Glutamatergic neuron (in vitro differentiated cells): ENCODE data around the gene IL17RC. TPM values are rescaled to one million over a fixed set of nuclear protein-coding genes. Genes with fewer than 3 reads are reported as not detected.

ENCODE experiments used
- DNase-seq: peaks from one replicate; pipeline ENCODE4 v3.0.0; 2022
- H3K27ac Mint-ChIP-seq: one replicate; pipeline ENCODE4 v1.8.0; 2020; ENCODE audit warnings: mild to moderate bottlenecking, mixed read lengths, inconsistent platforms; ENCODE audit not compliant: unreplicated experiment
- H3K27me3 Mint-ChIP-seq: one replicate; pipeline ENCODE4 v1.8.0; 2020; ENCODE audit warnings: mild to moderate bottlenecking, moderate library complexity, mixed read lengths, inconsistent platforms; ENCODE audit not compliant: unreplicated experiment
- H3K36me3 Mint-ChIP-seq: one replicate; pipeline ENCODE4 v1.8.0; 2020; ENCODE audit warnings: mild to moderate bottlenecking, mixed read lengths, inconsistent platforms; ENCODE audit not compliant: unreplicated experiment
- H3K4me1 Mint-ChIP-seq: one replicate; pipeline ENCODE4 v1.8.0; 2020; ENCODE audit warnings: mild to moderate bottlenecking, low read depth, mixed read lengths, inconsistent platforms; ENCODE audit not compliant: unreplicated experiment
- H3K4me3 Mint-ChIP-seq: one replicate; pipeline ENCODE4 v1.8.0; 2020; ENCODE audit warnings: mild to moderate bottlenecking, mixed read lengths, inconsistent platforms; ENCODE audit not compliant: unreplicated experiment
- H3K9me3 Mint-ChIP-seq: one replicate; pipeline ENCODE4 v1.8.0; 2020; ENCODE audit warnings: mild to moderate bottlenecking, moderate library complexity, mixed read lengths, inconsistent platforms; ENCODE audit not compliant: unreplicated experiment
- total RNA-seq: library from RNA; stranded (reverse); fragmentation: NEBNext Ultra II Directional; extraction: Animal tissue kit (Norgen Biotek cat#: 25700); gene quantifications from one replicate; pipeline ENCODE4 v1.2.1, GENCODE V29; 2021; ENCODE audit not compliant: unreplicated experiment
- TF ChIP-seq, protein P1 (sequence below): fragments of 200-600 bp; sonication (generic); IDR thresholded peaks from one replicate; pipeline ENCODE4 v1.5.0; 2021; ENCODE audit not compliant: partially characterized antibody, unreplicated experiment

The IL17RC gene
- total RNA-seq, 1 donor from 2014 or later: 41.9 TPM

DNA sequence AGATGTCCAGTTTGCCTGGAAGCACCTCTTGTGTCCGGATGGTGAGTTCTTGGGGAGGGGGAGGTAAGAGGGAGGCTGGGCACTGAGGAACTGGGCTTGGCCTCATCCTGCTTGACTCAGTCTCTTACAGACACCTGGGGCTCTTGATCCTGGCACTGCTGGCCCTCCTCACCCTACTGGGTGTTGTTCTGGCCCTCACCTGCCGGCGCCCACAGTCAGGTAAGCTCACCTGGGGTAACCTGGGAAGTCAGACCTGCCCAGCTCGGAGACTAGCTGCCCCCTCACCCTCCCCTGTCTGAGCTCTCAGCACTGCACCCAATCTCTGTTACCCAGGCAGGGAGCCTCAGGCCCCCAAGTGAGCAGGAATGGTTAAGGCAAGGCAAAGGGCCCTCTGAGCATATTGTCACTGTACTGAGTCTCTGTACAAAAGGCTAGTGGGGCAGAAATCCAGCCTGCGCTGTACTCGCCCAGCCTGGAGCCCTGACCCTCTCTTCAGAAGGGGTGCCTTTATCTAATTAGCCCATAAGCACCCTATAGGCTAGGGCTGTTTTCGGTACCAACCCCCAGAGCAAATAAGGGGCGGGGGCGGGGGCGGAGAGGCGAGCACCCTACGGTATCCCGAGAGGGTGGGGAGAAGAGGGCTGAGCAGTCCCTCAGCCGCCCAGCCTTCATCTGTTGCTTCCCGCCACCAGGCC, 2.2 kb upstream of the IL17RC start:
- Mint-ChIP-seq H3K4me3 (peak overlapping the region; percentile 42), H3K36me3 (peaks cover 6% of the 10 kb centered on the region), H3K4me1 (peaks cover 20% of the 10 kb centered on the region), H3K27ac (peak overlapping the region; percentile 76), H3K9me3 (peaks cover 15% of the 10 kb centered on the region), H3K27me3 (peaks cover 11% of the 10 kb centered on the region)
- no peak for DNase-seq
- TF ChIP-seq, protein P1, sequence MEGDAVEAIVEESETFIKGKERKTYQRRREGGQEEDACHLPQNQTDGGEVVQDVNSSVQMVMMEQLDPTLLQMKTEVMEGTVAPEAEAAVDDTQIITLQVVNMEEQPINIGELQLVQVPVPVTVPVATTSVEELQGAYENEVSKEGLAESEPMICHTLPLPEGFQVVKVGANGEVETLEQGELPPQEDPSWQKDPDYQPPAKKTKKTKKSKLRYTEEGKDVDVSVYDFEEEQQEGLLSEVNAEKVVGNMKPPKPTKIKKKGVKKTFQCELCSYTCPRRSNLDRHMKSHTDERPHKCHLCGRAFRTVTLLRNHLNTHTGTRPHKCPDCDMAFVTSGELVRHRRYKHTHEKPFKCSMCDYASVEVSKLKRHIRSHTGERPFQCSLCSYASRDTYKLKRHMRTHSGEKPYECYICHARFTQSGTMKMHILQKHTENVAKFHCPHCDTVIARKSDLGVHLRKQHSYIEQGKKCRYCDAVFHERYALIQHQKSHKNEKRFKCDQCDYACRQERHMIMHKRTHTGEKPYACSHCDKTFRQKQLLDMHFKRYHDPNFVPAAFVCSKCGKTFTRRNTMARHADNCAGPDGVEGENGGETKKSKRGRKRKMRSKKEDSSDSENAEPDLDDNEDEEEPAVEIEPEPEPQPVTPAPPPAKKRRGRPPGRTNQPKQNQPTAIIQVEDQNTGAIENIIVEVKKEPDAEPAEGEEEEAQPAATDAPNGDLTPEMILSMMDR: no peak

DNA sequence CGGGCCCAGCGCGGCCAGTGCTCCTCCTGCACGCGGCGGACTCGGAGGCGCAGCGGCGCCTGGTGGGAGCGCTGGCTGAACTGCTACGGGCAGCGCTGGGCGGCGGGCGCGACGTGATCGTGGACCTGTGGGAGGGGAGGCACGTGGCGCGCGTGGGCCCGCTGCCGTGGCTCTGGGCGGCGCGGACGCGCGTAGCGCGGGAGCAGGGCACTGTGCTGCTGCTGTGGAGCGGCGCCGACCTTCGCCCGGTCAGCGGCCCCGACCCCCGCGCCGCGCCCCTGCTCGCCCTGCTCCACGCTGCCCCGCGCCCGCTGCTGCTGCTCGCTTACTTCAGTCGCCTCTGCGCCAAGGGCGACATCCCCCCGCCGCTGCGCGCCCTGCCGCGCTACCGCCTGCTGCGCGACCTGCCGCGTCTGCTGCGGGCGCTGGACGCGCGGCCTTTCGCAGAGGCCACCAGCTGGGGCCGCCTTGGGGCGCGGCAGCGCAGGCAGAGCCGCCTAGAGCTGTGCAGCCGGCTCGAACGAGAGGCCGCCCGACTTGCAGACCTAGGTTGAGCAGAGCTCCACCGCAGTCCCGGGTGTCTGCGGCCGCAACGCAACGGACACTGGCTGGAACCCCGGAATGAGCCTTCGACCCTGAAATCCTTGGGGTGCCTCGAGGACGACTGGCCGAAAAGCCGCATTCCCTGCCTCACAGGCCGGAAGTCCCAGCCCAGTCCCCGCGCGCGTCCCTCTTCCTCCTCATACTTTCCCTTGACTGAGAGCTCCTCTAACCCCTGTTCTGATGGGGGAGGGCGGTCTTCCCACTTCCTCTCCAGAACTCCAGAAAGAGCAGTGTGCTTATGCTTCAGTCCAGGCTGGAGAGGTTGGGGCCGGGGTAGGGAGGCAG, 1.4 kb upstream of the IL17RC start:
- DNase-seq: peak; percentile 82
- Mint-ChIP-seq H3K4me1 (peaks cover 20% of the 10 kb centered on the region), H3K9me3 (peaks cover 15% of the 10 kb centered on the region), H3K27ac (peak overlapping the region; percentile 95), H3K36me3 (peaks cover 6% of the 10 kb centered on the region), H3K4me3 (peak overlapping the region; percentile 85), H3K27me3 (peaks cover 14% of the 10 kb centered on the region)
- TF ChIP-seq, protein P1: no peak

DNA sequence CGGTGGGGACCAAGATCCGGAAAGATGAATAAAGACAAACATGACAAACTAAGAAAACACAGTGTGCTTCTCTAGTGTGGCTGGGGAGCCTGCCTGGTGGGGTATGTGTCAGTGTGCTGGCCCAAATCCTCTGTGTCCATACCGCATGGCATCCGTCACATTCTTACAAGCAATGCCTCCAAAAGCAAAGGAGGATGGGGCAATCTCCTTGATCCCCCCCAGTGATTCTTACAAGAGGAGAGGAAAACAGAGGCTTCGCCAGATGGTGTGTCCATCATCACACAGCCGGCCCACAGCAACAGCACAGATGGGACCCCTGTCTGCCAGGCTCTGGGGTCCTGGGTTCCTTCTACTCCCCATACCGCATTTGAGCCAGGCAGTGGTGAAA, 558 bp upstream of the IL17RC start:
- peaks cover 6% of the 10 kb centered on the region for H3K36me3 Mint-ChIP-seq
- peak; percentile 36 for DNase-seq
- peak overlapping the region; percentile 95 for H3K27ac Mint-ChIP-seq

DNA sequence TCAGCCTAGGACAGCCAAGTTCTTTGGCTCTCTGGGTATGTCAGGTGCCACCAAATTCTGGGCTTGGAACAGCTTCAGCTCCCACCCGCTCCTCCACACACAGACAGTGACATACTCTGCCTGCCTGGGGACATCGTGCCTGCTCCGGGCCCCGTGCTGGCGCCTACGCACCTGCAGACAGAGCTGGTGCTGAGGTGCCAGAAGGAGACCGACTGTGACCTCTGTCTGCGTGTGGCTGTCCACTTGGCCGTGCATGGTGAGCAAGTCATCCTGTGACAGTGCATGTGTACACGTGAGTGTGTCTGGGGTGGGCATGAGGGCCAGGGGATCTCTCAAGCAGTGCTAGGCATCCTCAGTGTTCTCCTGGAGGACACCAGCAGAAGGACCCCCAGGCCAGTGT, 922 bp downstream of the IL17RC start:
- Mint-ChIP-seq H3K36me3 (no peaks in the 10 kb centered on the region), H3K4me3 (peak overlapping the region; percentile 63), H3K9me3 (peaks cover 13% of the 10 kb centered on the region), H3K4me1 (peaks cover 20% of the 10 kb centered on the region), H3K27ac (peak overlapping the region; percentile 85), H3K27me3 (peaks cover 13% of the 10 kb centered on the region)
- no peak for DNase-seq
- TF ChIP-seq, protein P1: no peak

More for the DNA sequence above, 558 bp upstream of the IL17RC start:
- peaks cover 20% of the 10 kb centered on the region for H3K4me1 Mint-ChIP-seq
- peaks cover 14% of the 10 kb centered on the region for H3K27me3 Mint-ChIP-seq
- H3K4me3 Mint-ChIP-seq: peak overlapping the region; percentile 85
- TF ChIP-seq, protein P1: no peak
- peaks cover 15% of the 10 kb centered on the region for H3K9me3 Mint-ChIP-seq
